ACC112 (cell line): ENCODE measurements around the gene KHK.

ENCODE experiments used
- H2AFZ ChIP-seq: fragments of 200-600 bp; sonication (generic); one replicate; pipeline ENCODE4 v1.6.0; 2017; ENCODE audit warnings: antibody characterized with exemption, low read length; ENCODE audit not compliant: unreplicated experiment
- H3K27ac ChIP-seq: fragments of 200-600 bp; sonication (generic); 2 replicates; pipeline ENCODE4 v1.5.1; 2014; ENCODE audit warnings: low read depth, mild to moderate bottlenecking, antibody characterized with exemption, low read length, moderate library complexity
- H3K27me3 ChIP-seq: fragments of 200-600 bp; sonication (generic); 2 replicates; pipeline ENCODE4 v1.6.1; 2014; ENCODE audit warnings: mild to moderate bottlenecking, antibody characterized with exemption, low read length, moderate library complexity, mixed read lengths; ENCODE audit not compliant: insufficient read depth
- H3K36me3 ChIP-seq: fragments of 200-600 bp; sonication (generic); 2 replicates; pipeline ENCODE4 v1.6.1; 2016; ENCODE audit warnings: mild to moderate bottlenecking, antibody characterized with exemption, low read length, moderate library complexity, mixed read lengths; ENCODE audit not compliant: insufficient read depth
- H3K4me1 ChIP-seq: fragments of 200-600 bp; sonication (generic); one replicate; pipeline ENCODE4 v1.6.1; 2016; ENCODE audit warnings: low read length, mixed read lengths; ENCODE audit not compliant: insufficient read depth, unreplicated experiment, control insufficient read depth
- H3K4me3 ChIP-seq: fragments of 200-600 bp; sonication (generic); 2 replicates; pipeline ENCODE4 v1.5.1; 2014; ENCODE audit warnings: mild to moderate bottlenecking, low read depth, low read length
- H3K79me2 ChIP-seq: fragments of 200-600 bp; sonication (generic); one replicate; pipeline ENCODE4 v1.6.0; 2016; ENCODE audit warnings: low read length; ENCODE audit not compliant: control insufficient read depth, unreplicated experiment, insufficient read depth

The KHK gene

DNA sequence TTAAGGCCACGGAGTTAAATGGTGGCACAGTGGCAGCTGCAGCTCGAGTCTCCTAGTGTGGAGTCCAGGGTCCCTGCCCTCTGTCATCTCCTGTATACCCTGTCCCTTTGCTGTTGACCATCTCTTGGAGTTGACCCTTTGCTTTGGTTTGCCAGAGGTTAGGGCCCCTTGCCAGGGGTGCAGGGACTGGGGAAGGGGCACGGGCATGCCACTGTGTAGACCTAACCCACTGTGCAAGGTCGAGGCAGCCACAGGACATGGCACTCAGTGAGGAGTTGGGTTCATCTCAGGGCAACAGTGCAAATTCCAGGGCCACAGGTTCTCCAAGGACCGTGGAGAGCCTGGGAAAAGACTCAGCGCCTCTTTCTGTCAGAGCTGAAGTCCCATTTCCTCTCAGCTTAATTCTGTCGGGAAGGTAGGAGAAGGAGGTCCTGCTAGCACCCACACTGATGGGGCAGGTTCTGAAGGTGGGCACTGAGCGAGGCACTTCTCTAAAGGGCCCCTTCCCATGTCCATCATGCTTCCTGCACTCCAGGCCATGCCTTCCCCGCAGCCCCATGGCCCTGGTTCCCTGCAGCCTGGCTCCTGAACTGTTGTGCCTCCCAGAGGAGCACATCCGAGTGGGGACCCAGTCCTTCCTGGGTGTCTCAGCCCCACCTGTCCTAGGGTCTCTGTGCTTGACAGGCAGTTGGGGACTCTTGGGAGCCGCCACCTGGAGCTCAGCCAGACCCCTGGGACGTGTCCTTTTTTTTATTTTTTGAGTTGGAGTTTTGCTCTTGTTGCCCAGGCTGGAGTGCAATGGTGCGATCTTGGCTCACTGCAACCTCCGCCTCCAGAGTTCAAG, 2.8 kb downstream of the KHK start:
- Histone ChIP-seq H3K79me2 (no peaks in the 10 kb centered on the region), H2AFZ (no peak overlapping the region), H3K4me3 (no peak overlapping the region), H3K4me1 (no peaks in the 10 kb centered on the region), H3K27ac (no peak overlapping the region), H3K36me3 (no peaks in the 10 kb centered on the region), H3K27me3 (no peaks in the 10 kb centered on the region)

DNA sequence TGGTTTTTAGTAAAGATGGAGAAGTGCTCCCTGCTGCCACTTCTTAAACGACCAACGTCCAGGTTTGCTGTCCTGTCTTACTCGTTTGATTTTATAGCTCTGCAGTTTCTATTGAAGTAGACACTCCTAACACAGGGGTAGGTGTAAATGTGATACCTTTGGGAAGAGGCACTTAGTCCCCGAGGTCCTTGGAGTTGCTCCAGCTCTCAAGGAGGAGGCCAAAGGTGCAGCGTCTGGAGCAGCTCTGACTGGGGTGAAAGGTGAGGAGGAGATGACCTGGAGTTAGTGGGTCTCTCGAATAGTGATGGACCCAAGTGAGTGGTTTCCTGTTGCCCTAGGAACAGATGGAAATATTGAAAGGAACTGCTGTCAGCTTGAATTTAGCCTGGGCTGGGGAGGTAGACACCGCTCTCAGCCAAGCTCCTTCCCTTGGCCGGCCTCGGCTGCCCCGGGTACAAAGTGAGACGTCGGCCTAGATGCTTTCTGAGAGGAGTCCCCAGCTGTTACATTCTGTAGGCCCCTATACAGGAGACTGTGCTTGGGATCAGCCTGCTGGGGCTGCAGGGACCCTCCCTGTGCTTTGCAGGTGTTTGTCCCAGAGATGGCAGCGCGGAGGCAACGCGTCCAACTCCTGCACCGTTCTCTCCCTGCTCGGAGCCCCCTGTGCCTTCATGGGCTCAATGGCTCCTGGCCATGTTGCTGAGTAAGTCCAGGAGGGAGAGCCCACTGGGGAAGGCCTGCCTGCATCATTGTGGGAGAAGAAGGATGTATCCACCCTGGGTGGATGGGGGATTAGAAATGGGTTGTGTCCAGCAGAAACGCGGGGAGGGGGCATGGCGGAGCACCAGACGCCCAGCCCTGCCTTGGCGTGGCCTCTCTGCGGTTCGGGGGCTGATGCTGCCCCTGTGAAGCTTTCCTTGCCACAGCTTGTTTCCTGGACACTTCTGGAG, 5.4 kb downstream of the KHK start:
- H3K4me1 ChIP-seq, result peaks cover 7% of the 10 kb centered on the region
- no peaks in the 10 kb centered on the region for H3K27me3 ChIP-seq
- no peak overlapping the region for H2AFZ ChIP-seq
- no peak overlapping the region for H3K27ac ChIP-seq
- H3K79me2 ChIP-seq, result no peaks in the 10 kb centered on the region
- no peaks in the 10 kb centered on the region for H3K36me3 ChIP-seq
- H3K4me3 ChIP-seq, result no peak overlapping the region

DNA sequence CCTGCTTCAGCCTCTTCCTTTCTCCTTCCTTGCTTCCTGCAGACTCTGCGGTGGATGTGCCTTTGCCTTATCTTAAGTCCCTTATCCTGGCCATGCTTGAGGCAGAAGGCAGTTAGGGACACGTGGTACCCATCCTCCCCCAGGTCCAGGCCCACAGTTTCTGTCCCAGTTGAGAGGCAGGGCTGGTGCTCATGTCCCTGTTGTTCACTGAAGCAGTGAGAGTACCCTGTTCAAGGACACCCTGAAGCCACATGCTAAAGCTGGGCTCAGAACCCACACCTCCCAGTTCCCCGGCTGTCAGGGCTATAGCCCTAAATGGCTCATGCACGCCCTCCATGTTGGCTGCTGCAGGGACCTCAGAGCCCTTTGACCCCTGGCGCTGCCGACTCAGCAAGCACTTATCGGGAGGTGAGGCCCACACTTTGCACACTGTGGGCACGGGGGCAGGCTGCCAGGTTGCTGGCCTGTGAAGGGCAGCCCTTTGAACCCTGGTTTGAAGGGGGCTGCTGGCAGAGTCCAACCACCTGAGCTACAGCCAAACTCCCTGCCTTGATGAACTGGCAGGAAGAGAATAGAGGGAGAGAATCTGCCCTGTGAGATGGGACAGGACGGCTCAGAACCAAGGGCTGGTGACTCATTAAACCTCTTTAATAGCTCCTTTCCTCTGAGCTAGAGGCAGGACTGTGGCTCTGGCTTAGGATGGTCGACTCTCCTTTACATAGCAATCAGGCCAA, 6.3 kb downstream of the KHK start:
- Histone ChIP-seq H3K27ac (no peak overlapping the region), H2AFZ (no peak overlapping the region), H3K79me2 (no peaks in the 10 kb centered on the region), H3K4me3 (no peak overlapping the region), H3K27me3 (no peaks in the 10 kb centered on the region), H3K36me3 (no peaks in the 10 kb centered on the region), H3K4me1 (peaks cover 7% of the 10 kb centered on the region)

- Histone ChIP-seq H2AFZ (no peak overlapping the region), H3K4me1 (peaks cover 7% of the 10 kb centered on the region), H3K4me3 (no peak overlapping the region), H3K36me3 (no peaks in the 10 kb centered on the region), H3K27me3 (no peaks in the 10 kb centered on the region), H3K79me2 (no peaks in the 10 kb centered on the region), H3K27ac (no peak overlapping the region)
Measured at GRCh38 chr2:27093430-27094352, 7.1 kb downstream of the KHK start.

DNA sequence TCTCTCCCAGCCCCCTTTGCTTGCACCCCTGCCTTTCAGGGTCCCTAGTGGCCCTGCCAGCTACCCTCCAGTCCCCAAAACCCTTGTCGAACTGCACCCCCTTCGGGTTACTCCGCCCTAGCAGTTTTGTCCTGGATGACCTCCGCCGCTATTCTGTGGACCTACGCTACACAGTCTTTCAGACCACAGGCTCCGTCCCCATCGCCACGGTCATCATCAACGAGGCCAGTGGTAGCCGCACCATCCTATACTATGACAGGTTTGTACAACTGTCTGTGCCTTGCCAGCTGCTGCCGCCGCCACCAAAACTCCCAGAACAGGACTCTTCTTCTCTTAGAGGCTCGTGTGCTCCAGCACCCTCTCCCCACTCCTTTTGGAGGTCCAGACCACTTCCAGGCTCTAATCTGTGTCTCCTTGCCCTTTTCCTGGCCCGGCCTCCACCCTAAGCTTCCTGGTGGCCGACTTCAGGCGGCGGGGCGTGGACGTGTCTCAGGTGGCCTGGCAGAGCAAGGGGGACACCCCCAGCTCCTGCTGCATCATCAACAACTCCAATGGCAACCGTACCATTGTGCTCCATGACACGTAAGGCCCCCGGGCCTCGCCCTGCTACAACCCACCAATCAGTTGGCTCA, 7.9 kb downstream of the KHK start:
- Histone ChIP-seq H3K4me3 (no peak overlapping the region), H3K27ac (no peak overlapping the region), H2AFZ (no peak overlapping the region), H3K36me3 (no peaks in the 10 kb centered on the region), H3K79me2 (no peaks in the 10 kb centered on the region), H3K4me1 (peaks cover 7% of the 10 kb centered on the region), H3K27me3 (no peaks in the 10 kb centered on the region)

- H3K27ac ChIP-seq, result no peak overlapping the region
- H3K27me3 ChIP-seq, result no peaks in the 10 kb centered on the region
- no peak overlapping the region for H2AFZ ChIP-seq
- no peak overlapping the region for H3K4me3 ChIP-seq
- no peaks in the 10 kb centered on the region for H3K79me2 ChIP-seq
- H3K4me1 ChIP-seq, result peaks cover 7% of the 10 kb centered on the region
- H3K36me3 ChIP-seq, result no peaks in the 10 kb centered on the region
Measured at GRCh38 chr2:27095427-27095744, 8.8 kb downstream of the KHK start.

DNA sequence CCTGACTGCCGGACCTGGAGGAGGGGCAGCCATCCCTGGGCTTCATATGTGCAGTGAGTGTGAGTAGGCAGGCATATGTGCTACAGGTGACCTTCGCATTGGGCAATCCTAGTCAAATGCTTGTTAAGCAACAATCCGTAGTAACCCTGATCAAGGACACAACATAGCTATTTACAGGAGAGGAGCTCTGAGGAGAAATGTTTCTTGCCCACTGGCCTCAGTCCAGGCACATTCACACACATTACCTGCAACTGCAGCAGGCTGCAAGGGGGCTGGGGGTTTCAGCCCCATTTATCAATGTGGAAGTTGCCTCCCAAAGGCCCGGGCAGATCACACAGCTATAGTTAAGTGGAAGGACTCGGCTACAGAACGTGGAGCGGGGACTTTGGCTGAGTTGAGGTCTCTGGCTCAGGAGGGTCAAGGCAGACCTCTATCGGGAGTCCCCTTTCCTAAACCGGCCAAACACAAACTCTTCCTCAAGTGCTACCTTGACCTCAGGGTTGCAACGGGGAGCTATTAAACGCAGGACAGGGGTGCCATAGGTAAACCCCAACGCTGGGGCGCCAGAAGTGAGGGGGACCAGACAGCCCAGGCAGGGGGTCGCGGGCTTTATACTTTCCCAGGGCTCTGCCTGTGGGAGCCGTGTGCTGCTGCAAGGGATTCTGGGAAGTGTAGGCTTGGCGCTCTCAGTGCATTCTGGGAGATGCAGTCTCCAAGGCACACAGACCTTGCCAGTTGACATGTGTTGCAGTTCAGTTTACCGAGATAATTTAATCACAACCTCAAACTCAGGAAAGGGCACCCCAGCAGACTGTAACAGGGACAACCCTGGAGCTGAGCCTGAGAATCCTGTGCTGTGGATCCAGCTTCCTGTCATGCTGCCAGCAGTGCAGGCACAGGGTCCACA, 9.4 kb downstream of the KHK start:
- no peaks in the 10 kb centered on the region for H3K79me2 ChIP-seq
- no peaks in the 10 kb centered on the region for H3K36me3 ChIP-seq
- peak overlapping the region; percentile 80 for H2AFZ ChIP-seq
- peaks cover 7% of the 10 kb centered on the region for H3K4me1 ChIP-seq
- H3K27ac ChIP-seq, result no peak overlapping the region
- H3K27me3 ChIP-seq, result no peaks in the 10 kb centered on the region
- peak overlapping the region; percentile 41; the same call in 1 of the 2 replicates for H3K4me3 ChIP-seq

- no peaks in the 10 kb centered on the region for H3K27me3 ChIP-seq
- H3K27ac ChIP-seq, result no peak overlapping the region
- no peaks in the 10 kb centered on the region for H3K79me2 ChIP-seq
- no peaks in the 10 kb centered on the region for H3K36me3 ChIP-seq
- H2AFZ ChIP-seq, result no peak overlapping the region
- no peak overlapping the region for H3K4me3 ChIP-seq
- H3K4me1 ChIP-seq, result peaks cover 7% of the 10 kb centered on the region
Measured at GRCh38 chr2:27096748-27097297, 10.3 kb downstream of the KHK start.

- Histone ChIP-seq H3K4me3 (no peak overlapping the region), H3K36me3 (no peaks in the 10 kb centered on the region), H3K27ac (no peak overlapping the region)
Measured at GRCh38 chr2:27097341-27097740, 10.8 kb downstream of the KHK start.

More at GRCh38 chr2:27097341-27097740, 10.8 kb downstream of the KHK start:
- Histone ChIP-seq H3K79me2 (no peaks in the 10 kb centered on the region), H2AFZ (no peak overlapping the region), H3K27me3 (no peaks in the 10 kb centered on the region), H3K4me1 (peaks cover 7% of the 10 kb centered on the region)
